Osteoblast (primary cell): ENCODE results near the gene AGO1. TPM values are rescaled to one million over a fixed set of nuclear protein-coding genes. Genes with fewer than 3 reads are reported as not detected.
A peak's percentile ranks its signal among the peaks of the same experiment; 100 is the strongest.

Source experiments
- DNase-seq: peaks from one replicate; pipeline ENCODE4 v3.0.0; 2011; ENCODE audit warnings: low spot score, mixed read lengths; ENCODE audit not compliant: insufficient read length; ENCODE audit errors: missing footprints
- H2AFZ ChIP-seq: 2 replicates; pipeline ENCODE4 v1.6.0; 2011; ENCODE audit warnings: mild to moderate bottlenecking, low read length
- H3K27ac ChIP-seq: 2 replicates; pipeline ENCODE4 v1.5.1; 2011; ENCODE audit warnings: mild to moderate bottlenecking, low read depth, low read length, moderate library complexity
- H3K27me3 ChIP-seq: 2 replicates; pipeline ENCODE4 v1.6.0; 2012; ENCODE audit warnings: mild to moderate bottlenecking, control low read depth, inconsistent platforms, low read length, moderate library complexity; ENCODE audit not compliant: insufficient read depth
- H3K36me3 ChIP-seq: 2 replicates; pipeline ENCODE4 v1.5.1; 2011; ENCODE audit warnings: mild to moderate bottlenecking, low read length, control low read depth, moderate library complexity; ENCODE audit not compliant: insufficient read depth
- H3K4me1 ChIP-seq: 2 replicates; pipeline ENCODE4 v1.5.1; 2011; ENCODE audit warnings: mild to moderate bottlenecking, low read length, control low read depth, moderate library complexity; ENCODE audit not compliant: insufficient read depth
- H3K4me2 ChIP-seq: 2 replicates; pipeline ENCODE4 v1.6.0; 2011; ENCODE audit warnings: mild to moderate bottlenecking, low read length; ENCODE audit not compliant: insufficient read depth
- H3K4me3 ChIP-seq: fragments of 200-600 bp; sonication (generic); 3 replicates; pipeline ENCODE4 v1.5.1; 2012; ENCODE audit warnings: mild to moderate bottlenecking, low read length, inconsistent platforms; ENCODE audit not compliant: insufficient read depth
- H3K79me2 ChIP-seq: 2 replicates; pipeline ENCODE4 v1.6.0; 2012; ENCODE audit warnings: mild to moderate bottlenecking, low read length, control low read depth, inconsistent platforms; ENCODE audit not compliant: insufficient read depth
- H3K9me3 ChIP-seq: 2 replicates; pipeline ENCODE4 v1.5.1; 2011; ENCODE audit warnings: low read depth, low read length, control low read depth
- H4K20me1 ChIP-seq: 2 replicates; pipeline ENCODE4 v1.6.0; 2012; ENCODE audit warnings: mild to moderate bottlenecking, low read length, control low read depth; ENCODE audit not compliant: insufficient read depth
- CTCF ChIP-seq: IDR thresholded peaks from 2 replicates; pipeline ENCODE4 v1.5.1; 2011; ENCODE audit warnings: mild to moderate bottlenecking, low read depth, low read length, moderate library complexity; ENCODE audit errors: extremely low read depth
- total RNA-seq: library from RNA; depleted of rRNA; stranded (reverse); fragments of >200 nt; gene quantifications from 2 replicates; pipeline ENCODE4 v1.2.3, GENCODE V29; 2012

Gene AGO1
- total RNA-seq, 1 donor = 20.6 TPM

DNA sequence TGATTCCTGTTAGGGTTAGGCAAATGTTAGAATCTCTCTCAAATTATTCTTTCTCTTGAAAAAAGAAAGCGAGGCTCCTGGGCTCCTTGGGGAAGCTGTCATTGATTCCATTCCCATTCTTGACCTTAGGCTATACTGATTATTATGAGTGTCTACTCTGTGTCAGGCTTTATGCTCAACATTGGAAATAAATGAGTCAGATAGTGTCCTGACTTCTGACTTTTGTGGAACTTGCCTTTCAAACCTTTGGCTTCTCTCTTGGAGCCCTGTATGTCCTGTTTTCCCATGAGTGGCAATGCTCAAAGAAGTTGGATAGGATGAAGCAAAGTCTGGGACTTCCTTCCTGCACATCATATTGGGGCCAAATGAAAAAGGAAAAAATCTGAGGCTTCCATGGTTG lies 11.6 kb downstream of the AGO1 start:
- no peaks in the 10 kb centered on the region for H3K9me3 ChIP-seq
- no peak overlapping the region for H3K4me2 ChIP-seq
- no peaks in the 10 kb centered on the region for H3K27me3 ChIP-seq
- TF ChIP-seq CTCF = no peak
- no peaks in the 10 kb centered on the region for H4K20me1 ChIP-seq
- peaks cover 27% of the 10 kb centered on the region for H3K36me3 ChIP-seq
- H3K79me2 ChIP-seq = no peaks in the 10 kb centered on the region
- DNase-seq = no peak
- no peaks in the 10 kb centered on the region for H3K4me1 ChIP-seq
- H3K27ac ChIP-seq = no peak overlapping the region
- no peak overlapping the region for H3K4me3 ChIP-seq
- H2AFZ ChIP-seq = no peak overlapping the region

- Histone ChIP-seq H3K27me3 (no peaks in the 10 kb centered on the region), H3K4me1 (no peaks in the 10 kb centered on the region), H3K36me3 (peaks cover 21% of the 10 kb centered on the region), H3K79me2 (no peaks in the 10 kb centered on the region), H3K4me2 (no peak overlapping the region), H3K9me3 (no peaks in the 10 kb centered on the region), H3K4me3 (no peak overlapping the region), H3K27ac (no peak overlapping the region), H4K20me1 (no peaks in the 10 kb centered on the region), H2AFZ (no peak overlapping the region)
- no peak for DNase-seq
- peak; percentile 6 for TF ChIP-seq CTCF
Observed at GRCh38 chr1:35899941-35900340, 16.9 kb downstream of the AGO1 start.

- H3K4me1 ChIP-seq = no peaks in the 10 kb centered on the region
- H3K27me3 ChIP-seq = no peaks in the 10 kb centered on the region
- no peak for DNase-seq
Observed at GRCh38 chr1:35901235-35901634, 18.2 kb downstream of the AGO1 start.

DNA sequence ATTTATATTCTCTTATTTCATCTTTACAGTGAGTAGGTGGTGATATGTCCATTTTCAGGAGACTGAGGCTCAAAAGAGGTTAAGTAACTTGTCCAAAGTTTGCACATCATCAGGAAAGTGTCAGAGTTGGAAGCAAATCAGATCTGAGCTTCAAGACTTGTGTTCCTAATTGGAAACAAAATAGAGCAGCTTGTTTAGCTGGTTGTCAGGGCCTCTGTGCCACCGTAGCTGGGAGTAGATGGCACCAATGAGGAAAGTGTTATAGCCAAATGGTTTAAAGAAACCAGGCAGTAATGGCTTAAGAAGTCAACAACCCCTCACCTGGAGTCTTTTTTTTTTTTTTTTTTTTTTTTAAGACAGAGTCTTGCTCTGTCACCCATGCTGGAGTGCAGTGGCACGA lies 19.7 kb downstream of the AGO1 start:
- no peaks in the 10 kb centered on the region for H3K79me2 ChIP-seq
- H3K4me1 ChIP-seq = no peaks in the 10 kb centered on the region
- no peak overlapping the region for H3K4me3 ChIP-seq
- no peaks in the 10 kb centered on the region for H4K20me1 ChIP-seq
- H3K4me2 ChIP-seq = no peak overlapping the region
- H3K9me3 ChIP-seq = no peaks in the 10 kb centered on the region
- no peaks in the 10 kb centered on the region for H3K27me3 ChIP-seq
- DNase-seq = no peak
- H3K27ac ChIP-seq = no peak overlapping the region
- no peak overlapping the region for H2AFZ ChIP-seq
- no peak for TF ChIP-seq CTCF
- H3K36me3 ChIP-seq = peaks cover 26% of the 10 kb centered on the region

More at GRCh38 chr1:35901235-35901634, 18.2 kb downstream of the AGO1 start:
- Histone ChIP-seq H3K4me3 (no peak overlapping the region), H3K4me2 (no peak overlapping the region), H3K79me2 (no peaks in the 10 kb centered on the region), H3K36me3 (peaks cover 19% of the 10 kb centered on the region), H4K20me1 (no peaks in the 10 kb centered on the region), H2AFZ (no peak overlapping the region), H3K9me3 (no peaks in the 10 kb centered on the region), H3K27ac (no peak overlapping the region)
- no peak for TF ChIP-seq CTCF
